GM19372 (cell line): ENCODE measurements around the gene ITPKC.

Source experiments
- ATAC-seq: cut with Tn5 transposase; IDR thresholded peaks from one replicate; pipeline ENCODE4 v1.9.1; 2021; ENCODE audit warnings: mild to moderate bottlenecking, low read depth, moderate library complexity; ENCODE audit not compliant: unreplicated experiment

ITPKC gene

GRCh38 chr19:40786060-40787037, 69.4 kb downstream of the ITPKC start:
- no peak for ATAC-seq
